PC-3 (cell line): Measurements from ENCODE around the gene FMNL2. TPM values are rescaled to one million over a fixed set of nuclear protein-coding genes. Genes with fewer than 3 reads are reported as not detected.

Source experiments
- ATAC-seq: fragments of 200-7000 bp; cut with Tn5 transposase; 2 replicates; pipeline ENCODE4 v1.9.1; 2020; ENCODE audit warnings: mild to moderate bottlenecking, moderate library complexity
- BruUV-seq: library from RNA; stranded (reverse); fragments of 400-500 nt; replicated peaks from 2 replicates; lab custom pipeline; 2021; lab: Mats Ljungman, UMichigan
- CTCF ChIA-PET: fragments of 300-600 bp; sonication (Branson Sonifier 250); formaldehyde crosslinking; loops from one replicate; lab custom pipeline; 2022; ENCODE audit warnings: antibody characterized with exemption; lab: Charles Lee
- POLR2A ChIA-PET: fragments of 300-600 bp; sonication (Branson Sonifier 250); formaldehyde crosslinking; loops from one replicate; lab custom pipeline; 2022; ENCODE audit warnings: antibody characterized with exemption; ENCODE audit not compliant: unreplicated experiment; lab: Charles Lee
- DNase-seq: peaks from one replicate; pipeline ENCODE4 v3.0.0-alpha.2; 2015
- H2AFZ ChIP-seq: fragments of 300-600 bp; sonication (generic); 2 replicates; pipeline ENCODE4 v1.6.0; 2016; ENCODE audit warnings: antibody characterized with exemption, low read length
- H3F3A ChIP-seq: fragments of 300-600 bp; sonication (generic); one replicate; pipeline ENCODE4 v1.6.0; 2017; ENCODE audit warnings: antibody characterized with exemption, low read length, control low read depth, mild to moderate bottlenecking; ENCODE audit not compliant: unreplicated experiment
- H3K27ac ChIP-seq: fragments of 300-600 bp; sonication (generic); 2 replicates; pipeline ENCODE4 v1.5.1; 2016; ENCODE audit warnings: mild to moderate bottlenecking, low read length
- H3K27me3 ChIP-seq: fragments of 300-600 bp; sonication (generic); 2 replicates; pipeline ENCODE4 v1.6.1; 2016; ENCODE audit warnings: low read length, mixed read lengths
- H3K36me3 ChIP-seq: fragments of 300-600 bp; sonication (generic); 2 replicates; pipeline ENCODE4 v1.6.1; 2016; ENCODE audit warnings: low read depth, mixed run types, low read length, mixed read lengths
- H3K4me1 ChIP-seq: fragments of 300-600 bp; sonication (generic); 2 replicates; pipeline ENCODE4 v1.5.1; 2016; ENCODE audit warnings: low read length; ENCODE audit not compliant: insufficient read depth
- H3K4me2 ChIP-seq: fragments of 300-600 bp; sonication (generic); 2 replicates; pipeline ENCODE4 v1.6.0; 2016; ENCODE audit warnings: low read length
- H3K4me3 ChIP-seq: fragments of 300-600 bp; sonication (generic); 2 replicates; pipeline ENCODE4 v1.5.1; 2016; ENCODE audit warnings: mild to moderate bottlenecking, low read length, mixed read lengths
- H3K79me2 ChIP-seq: fragments of 300-600 bp; sonication (generic); 2 replicates; pipeline ENCODE4 v1.6.1; 2017; ENCODE audit warnings: low read length, mixed read lengths
- H3K9ac ChIP-seq: fragments of 300-600 bp; sonication (generic); 2 replicates; pipeline ENCODE4 v1.6.0; 2016; ENCODE audit warnings: mild to moderate bottlenecking, low read length
- H3K9me2 ChIP-seq: fragments of 300-600 bp; sonication (generic); replicated peaks from 2 replicates; pipeline ENCODE4 v1.6.1; 2016; ENCODE audit warnings: mixed run types, low read length, mixed read lengths
- H3K9me3 ChIP-seq: fragments of 300-600 bp; sonication (generic); 2 replicates; pipeline ENCODE4 v1.6.1; 2016; ENCODE audit warnings: low read length, mixed read lengths
- H4K20me1 ChIP-seq: fragments of 300-600 bp; sonication (generic); 2 replicates; pipeline ENCODE4 v1.6.1; 2016; ENCODE audit warnings: low read length, mixed read lengths
- CTCF ChIP-seq: fragments of 300-600 bp; sonication (generic); conservative IDR thresholded peaks from 2 replicates; pipeline ENCODE4 v1.5.1; 2017; ENCODE audit warnings: antibody characterized with exemption, low read depth, mild to moderate bottlenecking, low read length
- EZH2 ChIP-seq: fragments of 300-600 bp; sonication (generic); IDR thresholded peaks from one replicate; pipeline ENCODE4 v1.6.1; 2017; ENCODE audit warnings: antibody characterized with exemption, mild to moderate bottlenecking, low read length; ENCODE audit not compliant: unreplicated experiment
- EZH2phosphoT487 ChIP-seq: fragments of 300-600 bp; sonication (generic); IDR thresholded peaks from 2 replicates; pipeline ENCODE4 v1.6.1; 2018; ENCODE audit warnings: mild to moderate bottlenecking, antibody characterized with exemption, low read length, borderline replicate concordance
- intact Hi-C: fragments of 100-400 bp; cut with micrococcal nuclease; formaldehyde crosslinking; loops from 2 replicates; pipeline ENCODE4 v1.9.0; 2023
- total RNA-seq: library from RNA; depleted of rRNA; stranded (reverse); fragments of >200 nt; gene quantifications from 2 replicates; pipeline ENCODE4 v1.2.3, GENCODE V29; 2014

Gene FMNL2
- total RNA-seq, 1 experiment from 2014 or later, result 15.8 TPM

DNA sequence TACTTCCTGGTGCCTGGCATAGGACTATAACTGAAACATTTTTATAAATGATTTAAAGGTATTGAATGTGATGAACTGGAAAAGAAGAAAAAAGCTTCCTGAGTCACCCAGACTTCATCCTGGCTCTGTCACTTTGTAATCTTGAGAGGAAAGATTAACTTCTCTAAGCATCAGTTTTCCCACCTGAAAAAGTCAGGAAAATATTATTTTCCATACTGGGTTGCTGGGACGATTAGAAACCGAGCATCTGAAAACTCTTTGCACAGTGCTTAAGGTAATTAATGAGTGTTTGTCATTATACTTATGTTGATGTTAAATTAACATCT, 71.8 kb downstream of the FMNL2 start:
- no peaks in the 10 kb centered on the region for H3K9me3 ChIP-seq
- no peaks in the 10 kb centered on the region for H3K27me3 ChIP-seq
- H3K36me3 ChIP-seq, result no peaks in the 10 kb centered on the region
- no peaks in the 10 kb centered on the region for H4K20me1 ChIP-seq
- ATAC-seq (no peak), DNase-seq (no peak)
- no peaks in the 10 kb centered on the region for H3F3A ChIP-seq
- peaks cover 78% of the 10 kb centered on the region for H3K79me2 ChIP-seq
- TF ChIP-seq EZH2phosphoT487, result no peak
- TF ChIP-seq CTCF, result no peak
- no peak for TF ChIP-seq EZH2
- BruUV-seq, result no TSS peak
- H3K4me3 ChIP-seq, result no peak overlapping the region
- intact Hi-C loops, result no loop called here
- H3K9me2 ChIP-seq, result no peaks in the 10 kb centered on the region
- no peak overlapping the region for H3K9ac ChIP-seq
- POLR2A ChIA-PET, result no interaction called here
- no peak overlapping the region for H3K27ac ChIP-seq
- H3K4me2 ChIP-seq, result no peak overlapping the region
- H2AFZ ChIP-seq, result no peak overlapping the region
- peaks cover 22% of the 10 kb centered on the region for H3K4me1 ChIP-seq
- CTCF ChIA-PET, result no interaction called here

- BruUV-seq, result no TSS peak
- Histone ChIP-seq H3F3A (no peaks in the 10 kb centered on the region), H4K20me1 (no peaks in the 10 kb centered on the region), H3K4me3 (no peak overlapping the region), H3K4me1 (peaks cover 22% of the 10 kb centered on the region), H3K27ac (no peak overlapping the region), H3K4me2 (no peak overlapping the region), H3K9me3 (no peaks in the 10 kb centered on the region), H2AFZ (no peak overlapping the region), H3K9me2 (no peaks in the 10 kb centered on the region), H3K9ac (no peak overlapping the region), H3K27me3 (no peaks in the 10 kb centered on the region), H3K36me3 (no peaks in the 10 kb centered on the region), H3K79me2 (peaks cover 78% of the 10 kb centered on the region)
- intact Hi-C loops, result no loop called here
- ChIA-PET POLR2A (no interaction called here), CTCF (no interaction called here)
- no peak for DNase-seq
- TF ChIP-seq EZH2, result no peak
- ATAC-seq, result no peak
Measured at GRCh38 chr2:152407204-152407721, 72.3 kb downstream of the FMNL2 start.

DNA sequence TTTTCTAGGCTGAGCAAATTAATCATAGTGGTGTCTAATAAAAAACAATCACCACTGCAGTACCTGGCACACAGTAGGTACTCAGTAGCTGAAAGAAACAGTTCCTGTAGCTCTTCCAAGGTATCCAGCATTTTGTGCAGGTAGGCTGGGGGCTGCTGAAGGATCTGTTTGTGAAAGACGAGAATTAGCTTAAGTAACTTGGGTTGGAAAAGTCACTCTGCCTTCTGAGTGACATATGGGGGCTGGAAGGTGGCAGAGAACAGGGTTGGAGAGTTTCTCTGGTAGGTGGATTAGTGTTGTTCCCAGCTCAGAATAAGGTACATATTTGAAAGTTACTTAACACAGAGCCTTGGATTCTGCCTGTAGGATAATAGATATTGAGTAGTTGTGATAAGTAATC, 72.8 kb downstream of the FMNL2 start:
- ATAC-seq (no peak), DNase-seq (no peak)
- ChIA-PET POLR2A (no interaction called here), CTCF (no interaction called here)
- Histone ChIP-seq H3K9me3 (no peaks in the 10 kb centered on the region), H3F3A (no peaks in the 10 kb centered on the region), H3K4me2 (no peak overlapping the region), H3K79me2 (peaks cover 78% of the 10 kb centered on the region), H3K27ac (no peak overlapping the region), H2AFZ (no peak overlapping the region), H3K9ac (no peak overlapping the region), H3K36me3 (no peaks in the 10 kb centered on the region), H3K9me2 (no peaks in the 10 kb centered on the region), H3K27me3 (no peaks in the 10 kb centered on the region), H3K4me3 (no peak overlapping the region), H4K20me1 (no peaks in the 10 kb centered on the region), H3K4me1 (peaks cover 22% of the 10 kb centered on the region)
- intact Hi-C loops, result no loop called here
- TF ChIP-seq EZH2, result no peak
- no peak for TF ChIP-seq CTCF
- no peak for TF ChIP-seq EZH2phosphoT487
- BruUV-seq, result no TSS peak
